SK-N-SH (cell line): Measurements from ENCODE around the gene OSBPL2.

Experiments used
- CTCF ChIP-seq: fragments of 200-600 bp; sonication (generic); IDR thresholded peaks from 2 replicates; pipeline ENCODE4 v1.6.1; 2017; ENCODE audit warnings: antibody characterized with exemption, mild to moderate bottlenecking, moderate library complexity
- TF ChIP-seq, protein P1 (sequence below): fragments of 150-350 bp; IDR thresholded peaks from 2 replicates; pipeline ENCODE4 v1.6.1; 2017; ENCODE audit warnings: antibody characterized with exemption, low read length, low read depth, borderline replicate concordance

GRCh38 chr20:62316331-62317166 is 78.2 kb downstream of the OSBPL2 start:
- no peak for TF ChIP-seq CTCF
- TF ChIP-seq, protein P1, sequence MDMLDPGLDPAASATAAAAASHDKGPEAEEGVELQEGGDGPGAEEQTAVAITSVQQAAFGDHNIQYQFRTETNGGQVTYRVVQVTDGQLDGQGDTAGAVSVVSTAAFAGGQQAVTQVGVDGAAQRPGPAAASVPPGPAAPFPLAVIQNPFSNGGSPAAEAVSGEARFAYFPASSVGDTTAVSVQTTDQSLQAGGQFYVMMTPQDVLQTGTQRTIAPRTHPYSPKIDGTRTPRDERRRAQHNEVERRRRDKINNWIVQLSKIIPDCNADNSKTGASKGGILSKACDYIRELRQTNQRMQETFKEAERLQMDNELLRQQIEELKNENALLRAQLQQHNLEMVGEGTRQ, result no peak
